Vagina (tissue), 2 donors: ENCODE results near the gene FRYL.

Source experiments
- POLR2A ChIP-seq, 2 donors: fragments of 450-650 bp; IDR thresholded peaks; one replicate each; pipeline ENCODE4 v1.6.1; 2017; ENCODE audit warnings: antibody characterized with exemption in 2 of 2, mild to moderate bottlenecking in 2 of 2, moderate library complexity in 2 of 2
- POLR2AphosphoS5 ChIP-seq, 2 donors: sonication (generic); formaldehyde crosslinking; IDR thresholded peaks; one replicate each; pipeline ENCODE4 v1.9.0; 2017; ENCODE audit warnings: antibody characterized with exemption in 2 of 2, mild to moderate bottlenecking in 2 of 2, low read depth in 1 of 2; ENCODE audit not compliant: insufficient read depth in 1 of 2
- TF ChIP-seq, protein P1 (sequence below), 3 experiments: fragments of 450-650 bp in 2 of 3; fragments of 200-600 bp in 1 of 3; sonication (generic) in 1 of 3; IDR thresholded peaks; one replicate each; pipeline ENCODE4 v1.5.1; 2017 to 2019; ENCODE audit warnings: antibody characterized with exemption in 3 of 3, mild to moderate bottlenecking in 2 of 3, moderate library complexity in 2 of 3

DNA sequence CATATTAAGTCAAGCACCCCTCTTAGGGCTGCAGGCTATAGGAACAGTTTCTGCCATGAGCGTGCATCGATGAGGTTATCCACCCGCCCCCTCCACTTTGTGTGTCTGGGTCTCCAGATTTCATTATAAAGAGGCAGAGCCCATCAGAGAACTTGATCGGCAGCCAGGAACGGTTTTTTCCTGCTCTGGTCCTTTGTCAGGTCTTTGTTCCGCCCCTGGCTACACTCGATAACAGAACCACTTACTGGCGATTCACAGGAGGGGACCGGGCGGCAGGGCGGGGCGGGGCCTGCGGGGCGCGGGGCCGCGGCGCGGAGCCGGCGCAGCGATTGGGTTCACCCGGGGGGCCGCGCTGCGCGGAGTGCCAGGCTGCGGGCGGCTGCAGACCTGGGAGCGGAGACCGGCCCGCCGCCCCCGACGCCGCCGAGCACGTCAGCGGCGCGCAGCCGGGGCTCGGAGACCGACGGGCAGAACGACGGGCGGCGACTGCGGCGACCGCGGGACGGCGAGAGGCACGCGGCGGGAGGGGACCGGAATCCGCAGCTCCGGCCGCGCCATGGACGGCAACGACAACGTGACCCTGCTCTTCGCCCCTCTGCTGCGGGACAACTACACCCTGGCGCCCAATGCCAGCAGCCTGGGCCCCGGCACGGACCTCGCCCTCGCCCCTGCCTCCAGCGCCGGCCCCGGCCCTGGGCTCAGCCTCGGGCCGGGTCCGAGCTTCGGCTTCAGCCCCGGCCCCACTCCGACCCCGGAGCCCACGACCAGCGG, 296.9 kb downstream of the FRYL start, which contains the start of gene SLC10A4:
- TF ChIP-seq, protein P1, sequence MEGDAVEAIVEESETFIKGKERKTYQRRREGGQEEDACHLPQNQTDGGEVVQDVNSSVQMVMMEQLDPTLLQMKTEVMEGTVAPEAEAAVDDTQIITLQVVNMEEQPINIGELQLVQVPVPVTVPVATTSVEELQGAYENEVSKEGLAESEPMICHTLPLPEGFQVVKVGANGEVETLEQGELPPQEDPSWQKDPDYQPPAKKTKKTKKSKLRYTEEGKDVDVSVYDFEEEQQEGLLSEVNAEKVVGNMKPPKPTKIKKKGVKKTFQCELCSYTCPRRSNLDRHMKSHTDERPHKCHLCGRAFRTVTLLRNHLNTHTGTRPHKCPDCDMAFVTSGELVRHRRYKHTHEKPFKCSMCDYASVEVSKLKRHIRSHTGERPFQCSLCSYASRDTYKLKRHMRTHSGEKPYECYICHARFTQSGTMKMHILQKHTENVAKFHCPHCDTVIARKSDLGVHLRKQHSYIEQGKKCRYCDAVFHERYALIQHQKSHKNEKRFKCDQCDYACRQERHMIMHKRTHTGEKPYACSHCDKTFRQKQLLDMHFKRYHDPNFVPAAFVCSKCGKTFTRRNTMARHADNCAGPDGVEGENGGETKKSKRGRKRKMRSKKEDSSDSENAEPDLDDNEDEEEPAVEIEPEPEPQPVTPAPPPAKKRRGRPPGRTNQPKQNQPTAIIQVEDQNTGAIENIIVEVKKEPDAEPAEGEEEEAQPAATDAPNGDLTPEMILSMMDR (IDR thresholded peaks at IDR 0.05) = no peak
- TF ChIP-seq POLR2AphosphoS5 (IDR thresholded peaks at IDR 0.05; ENCODE audit: insufficient read depth in 1 of 2, low read depth in 1 of 2) = no peak
- no peak for TF ChIP-seq POLR2A (IDR thresholded peaks at IDR 0.05)
